HCT116 (cell line): ENCODE results near the gene ABCA1.

Source experiments
- ELF1 ChIP-seq: IDR thresholded peaks from 2 replicates; pipeline ENCODE4 v1.6.1; 2012; ENCODE audit warnings: low read depth, borderline replicate concordance
- EZH2 ChIP-seq: fragments of 200-600 bp; sonication (generic); IDR thresholded peaks from 2 replicates; pipeline ENCODE4 v1.6.1; 2017; ENCODE audit warnings: antibody characterized with exemption, mixed run types
- POLR2A ChIP-seq: IDR thresholded peaks from 2 replicates; pipeline ENCODE4 v1.7.0; 2011; ENCODE audit warnings: borderline replicate concordance; ENCODE audit not compliant: insufficient read depth, insufficient read length; ENCODE audit errors: extremely low read depth
- SIN3A ChIP-seq: IDR thresholded peaks from 2 replicates; pipeline ENCODE4 v1.6.1; 2012; ENCODE audit warnings: low read depth
- ZFX ChIP-seq: fragments of 450-650 bp; IDR thresholded peaks from 2 replicates; pipeline ENCODE4 v1.6.1; 2017

DNA sequence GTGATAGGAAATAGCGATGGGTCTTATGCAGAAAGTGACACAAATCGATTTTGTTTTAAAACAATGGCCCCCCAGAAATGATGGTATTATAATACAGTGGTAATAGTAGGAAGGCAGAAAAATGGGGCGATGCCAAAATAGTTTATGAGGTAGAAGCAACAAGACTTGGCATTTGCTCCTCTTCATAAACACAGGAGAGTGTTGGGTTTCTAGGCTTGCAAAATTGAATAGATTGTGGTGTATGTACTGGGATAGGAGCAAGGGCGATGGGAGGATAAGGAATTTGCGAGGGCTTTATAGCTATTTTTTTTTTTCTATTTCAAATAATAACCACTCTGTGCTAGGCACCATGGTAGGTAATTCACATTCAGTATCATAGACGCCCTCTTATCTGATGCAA lies 49.2 kb upstream of the ABCA1 start:
- no peak for TF ChIP-seq SIN3A
- no peak for TF ChIP-seq ELF1
- TF ChIP-seq EZH2 = no peak
- TF ChIP-seq POLR2A = no peak
- TF ChIP-seq ZFX = no peak
